GM06990 (cell line): ENCODE data around the gene RCVRN.

Experiments used
- DNase-seq: peaks from one replicate; pipeline ENCODE4 v3.0.0-alpha.2; 2011; ENCODE audit not compliant: insufficient read length; ENCODE audit errors: extremely low read depth
- H3K27me3 ChIP-seq: replicated peaks from 2 replicates; pipeline ENCODE4 v1.6.0; 2011; ENCODE audit warnings: low read length; ENCODE audit not compliant: control insufficient read depth, insufficient read depth
- H3K36me3 ChIP-seq: 2 replicates; pipeline ENCODE4 v1.5.1; 2011; ENCODE audit warnings: low read length; ENCODE audit not compliant: control insufficient read depth, insufficient read depth
- H3K4me3 ChIP-seq: replicated peaks from 2 replicates; pipeline ENCODE4 v1.5.1; 2011; ENCODE audit warnings: low read depth, mild to moderate bottlenecking, control low read depth, low read length
- CTCF ChIP-seq: IDR thresholded peaks from 2 replicates; pipeline ENCODE4 v1.5.1; 2011; ENCODE audit warnings: low read length, control low read depth, mild to moderate bottlenecking, inconsistent platforms; ENCODE audit not compliant: insufficient read depth, poor library complexity, severe bottlenecking

RCVRN gene

GRCh38 chr17:9943343-9943742 lies 38.3 kb upstream of the RCVRN start:
- H3K27me3 ChIP-seq, result no peaks in the 10 kb centered on the region
- no peak for DNase-seq
- peaks cover 32% of the 10 kb centered on the region for H3K36me3 ChIP-seq
- no peak overlapping the region for H3K4me3 ChIP-seq
- TF ChIP-seq CTCF, result no peak

- Histone ChIP-seq H3K27me3 (no peaks in the 10 kb centered on the region), H3K36me3 (peaks cover 32% of the 10 kb centered on the region), H3K4me3 (no peak overlapping the region)
- TF ChIP-seq CTCF, result no peak
- no peak for DNase-seq
Observed at GRCh38 chr17:9942885-9943284, 37.8 kb upstream of the RCVRN start.

- TF ChIP-seq CTCF, result no peak
- no peak for DNase-seq
- Histone ChIP-seq H3K4me3 (no peak overlapping the region), H3K36me3 (peaks cover 32% of the 10 kb centered on the region), H3K27me3 (no peaks in the 10 kb centered on the region)
Observed at GRCh38 chr17:9941305-9941704, 36.2 kb upstream of the RCVRN start.

- no peak for TF ChIP-seq CTCF
- H3K4me3 ChIP-seq, result no peak overlapping the region
- H3K36me3 ChIP-seq, result peaks cover 32% of the 10 kb centered on the region
- no peak for DNase-seq
- no peaks in the 10 kb centered on the region for H3K27me3 ChIP-seq
Observed at GRCh38 chr17:9940841-9941240, 35.8 kb upstream of the RCVRN start.

GRCh38 chr17:9938764-9939163 lies 33.7 kb upstream of the RCVRN start:
- no peak for DNase-seq
- no peak for TF ChIP-seq CTCF
- Histone ChIP-seq H3K36me3 (peaks cover 35% of the 10 kb centered on the region), H3K4me3 (no peak overlapping the region), H3K27me3 (no peaks in the 10 kb centered on the region)

- H3K36me3 ChIP-seq, result peaks cover 29% of the 10 kb centered on the region
- H3K4me3 ChIP-seq, result no peak overlapping the region
- H3K27me3 ChIP-seq, result no peaks in the 10 kb centered on the region
- no peak for DNase-seq
- TF ChIP-seq CTCF, result no peak
Observed at GRCh38 chr17:9937901-9938300, 32.8 kb upstream of the RCVRN start.
